HFF-Myc (cell line): Measurements from ENCODE around the gene C4orf17.

Experiments
- DNase-seq: peaks from one replicate; pipeline ENCODE4 v3.0.0-alpha.2; 2011; ENCODE audit warnings: low read depth; ENCODE audit errors: extremely low read depth
- H3K4me3 ChIP-seq: replicated peaks from 2 replicates; pipeline ENCODE4 v1.5.1; 2011; ENCODE audit warnings: low read depth, mild to moderate bottlenecking, control low read depth, low read length
- CTCF ChIP-seq: IDR thresholded peaks from 2 replicates; pipeline ENCODE4 v1.5.1; 2012; ENCODE audit warnings: mild to moderate bottlenecking, low read depth, low read length, control low read depth; ENCODE audit errors: missing control alignments

Gene C4orf17

GRCh38 chr4:99504804-99505502 lies 5.9 kb upstream of the C4orf17 start:
- DNase-seq = no peak
- H3K4me3 ChIP-seq = no peak overlapping the region
- TF ChIP-seq CTCF = no peak

- no peak overlapping the region for H3K4me3 ChIP-seq
- no peak for DNase-seq
- TF ChIP-seq CTCF = no peak
Measured at GRCh38 chr4:99506781-99507180, 4.0 kb upstream of the C4orf17 start.

GRCh38 chr4:99507349-99507748 lies 3.5 kb upstream of the C4orf17 start:
- no peak for TF ChIP-seq CTCF
- H3K4me3 ChIP-seq = no peak overlapping the region

GRCh38 chr4:99507762-99508161 lies 3.1 kb upstream of the C4orf17 start:
- no peak for TF ChIP-seq CTCF
- H3K4me3 ChIP-seq = no peak overlapping the region
- no peak for DNase-seq

More at GRCh38 chr4:99507349-99507748, 3.5 kb upstream of the C4orf17 start:
- no peak for DNase-seq

GRCh38 chr4:99518601-99519295 lies 7.9 kb downstream of the C4orf17 start:
- H3K4me3 ChIP-seq = no peak overlapping the region
- DNase-seq = no peak
- no peak for TF ChIP-seq CTCF

GRCh38 chr4:99529228-99529627 lies 18.4 kb downstream of the C4orf17 start:
- DNase-seq = no peak
- no peak for TF ChIP-seq CTCF

More at GRCh38 chr4:99529228-99529627, 18.4 kb downstream of the C4orf17 start:
- H3K4me3 ChIP-seq = no peak overlapping the region
